ENCODE data around the gene RIMS1.

The RIMS1 gene

DNA sequence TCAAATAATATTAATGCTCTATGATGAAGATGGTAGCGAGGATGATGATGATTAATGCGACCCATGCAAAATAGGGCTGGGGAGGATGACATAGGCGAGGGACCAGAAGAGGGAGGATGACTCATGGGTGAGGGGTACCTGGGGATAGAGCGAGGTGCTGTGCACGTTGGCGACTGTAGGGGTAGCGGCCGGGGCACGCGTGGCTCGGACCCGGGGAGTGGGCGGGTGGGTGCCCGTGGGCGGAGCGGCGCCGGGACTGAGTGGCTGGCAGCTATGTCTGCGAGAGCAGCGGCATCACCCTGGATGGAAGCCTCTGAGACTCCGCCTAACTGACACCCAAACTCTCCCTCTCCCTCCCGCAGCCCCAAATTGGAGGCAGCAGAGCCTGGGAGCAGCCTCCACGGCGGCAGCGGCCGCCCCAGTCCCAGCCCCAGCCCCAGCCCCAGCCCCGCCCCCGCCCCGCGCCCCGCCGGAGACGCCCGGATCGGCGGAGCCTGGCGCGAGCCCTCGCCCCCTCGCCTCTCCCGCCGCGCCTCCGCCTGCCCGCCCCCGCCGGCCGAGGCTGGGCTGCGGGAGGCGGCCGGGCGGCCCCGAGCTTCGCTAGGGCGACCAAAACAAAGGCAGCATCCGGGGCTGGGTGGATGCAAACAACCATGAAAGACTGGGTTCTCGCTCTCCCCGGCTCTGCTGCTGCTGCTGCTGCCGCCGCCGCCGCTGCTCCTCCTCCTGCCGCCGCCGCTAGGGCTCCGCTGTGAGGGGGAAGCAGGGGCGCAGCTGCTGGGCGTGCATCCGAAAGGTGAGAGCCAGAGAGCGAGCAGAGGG, at the start of gene RIMS1:
TSS of gene RIMS1 (plus strand) at position 367 of the 822 bp plus-strand sequence. CDS start 474 bp downstream, outside the sequence.
- DNase-seq = no peak

GRCh38 chr6:71851214-71851613, 35.1 kb upstream of the RIMS1 start:
- no peak for DNase-seq

GRCh38 chr6:71852948-71853347, 33.4 kb upstream of the RIMS1 start:
- DNase-seq = no peak

GRCh38 chr6:71855406-71855805, 30.9 kb upstream of the RIMS1 start:
- DNase-seq = no peak

- no peak for DNase-seq
These were observed 7.3 kb upstream of the RIMS1 start for GRCh38 chr6:71879016-71879415.

- DNase-seq = no peak
These were observed 825 bp downstream of the RIMS1 start for GRCh38 chr6:71887006-71887743.

GRCh38 chr6:71887744-71888230, 1.4 kb downstream of the RIMS1 start:
- DNase-seq = no peak

DNA sequence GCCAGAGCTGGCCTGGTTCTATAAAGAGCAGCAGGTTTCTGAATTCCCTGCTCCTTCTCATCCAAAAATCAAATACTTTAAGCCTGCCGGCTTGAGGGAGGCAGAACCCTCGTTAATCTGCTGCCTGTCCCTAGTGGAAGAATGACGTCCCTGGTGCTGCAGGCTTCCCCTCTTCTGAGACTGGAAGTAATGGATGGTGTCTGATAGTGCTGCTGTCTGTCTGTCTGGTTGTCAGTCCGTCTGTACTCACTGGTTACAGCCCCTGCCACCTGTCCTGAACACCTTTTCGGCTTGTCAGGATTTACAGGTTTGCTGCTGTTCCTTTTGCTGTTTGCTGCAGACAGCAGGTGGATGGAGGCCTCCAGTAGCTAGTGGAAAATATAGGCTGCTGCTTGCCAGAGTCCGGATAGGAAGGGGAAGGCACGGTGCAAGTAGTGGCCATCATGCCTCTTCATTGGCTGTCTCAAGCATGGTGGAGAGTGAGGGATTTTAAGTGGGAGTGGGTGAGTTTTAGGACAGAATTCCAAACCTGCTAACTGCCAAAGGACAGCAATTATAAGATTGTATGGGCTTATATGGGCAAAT, 2.5 kb downstream of the RIMS1 start:
- DNase-seq = no peak

DNA sequence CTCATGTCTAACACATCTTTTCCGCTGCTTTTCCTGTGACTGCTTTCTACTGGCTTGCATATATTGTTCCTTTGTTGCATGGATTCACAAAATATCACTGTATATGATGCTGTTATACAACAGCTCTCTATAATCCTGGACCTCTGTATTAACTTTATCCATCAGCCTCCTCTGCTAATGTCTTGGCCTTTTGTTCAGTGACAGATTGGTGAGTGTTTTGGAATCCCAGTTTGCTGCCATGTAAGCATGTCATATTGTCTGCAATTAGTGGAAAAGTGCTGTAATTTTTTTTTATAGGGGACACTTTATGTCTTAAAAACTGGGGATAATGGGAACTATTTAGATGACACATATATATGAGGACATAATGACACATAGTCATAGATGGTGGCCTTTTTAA, 3.0 kb downstream of the RIMS1 start:
- no peak for DNase-seq

- DNase-seq = no peak
These were observed 6.3 kb downstream of the RIMS1 start for GRCh38 chr6:71892641-71893040.

DNA sequence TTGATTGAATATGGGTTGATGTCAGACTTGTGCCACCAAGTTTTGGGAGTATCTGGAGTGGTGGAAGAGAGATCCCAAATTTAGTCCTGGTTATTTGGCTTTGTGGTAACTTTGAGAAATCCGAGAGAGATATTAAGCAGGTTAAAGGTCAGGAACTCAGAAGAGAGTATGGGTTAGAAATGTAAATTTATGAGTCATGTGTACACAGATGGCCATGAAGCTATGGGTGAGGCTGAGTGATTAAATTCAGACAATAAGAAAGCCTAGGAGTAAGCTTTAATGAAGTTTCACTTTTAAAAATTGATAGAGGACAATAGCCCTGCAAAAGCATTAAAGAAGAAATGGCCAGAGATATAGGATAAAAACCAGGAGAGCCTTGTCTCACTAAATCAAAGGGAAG, 14.3 kb downstream of the RIMS1 start:
- DNase-seq = no peak

DNA sequence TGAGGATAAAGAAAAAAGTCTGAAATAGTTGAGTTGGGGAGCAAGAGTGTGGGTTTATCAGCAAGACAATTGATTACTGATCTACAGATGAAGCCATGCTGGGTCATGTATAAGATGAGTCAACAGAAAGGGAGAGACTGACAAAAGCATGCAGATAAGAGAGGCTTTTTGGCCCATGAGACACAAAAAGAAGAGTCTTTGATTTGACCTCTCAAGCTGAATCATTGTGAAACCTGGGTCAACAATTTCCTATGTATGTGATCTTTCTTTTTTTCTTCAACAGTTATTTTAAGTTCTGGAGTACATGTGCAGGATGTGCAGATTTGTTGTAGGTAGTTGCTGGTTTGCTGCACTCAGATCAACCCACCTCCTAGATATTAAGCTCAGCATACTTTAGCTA, 15.9 kb downstream of the RIMS1 start:
- no peak for DNase-seq

DNA sequence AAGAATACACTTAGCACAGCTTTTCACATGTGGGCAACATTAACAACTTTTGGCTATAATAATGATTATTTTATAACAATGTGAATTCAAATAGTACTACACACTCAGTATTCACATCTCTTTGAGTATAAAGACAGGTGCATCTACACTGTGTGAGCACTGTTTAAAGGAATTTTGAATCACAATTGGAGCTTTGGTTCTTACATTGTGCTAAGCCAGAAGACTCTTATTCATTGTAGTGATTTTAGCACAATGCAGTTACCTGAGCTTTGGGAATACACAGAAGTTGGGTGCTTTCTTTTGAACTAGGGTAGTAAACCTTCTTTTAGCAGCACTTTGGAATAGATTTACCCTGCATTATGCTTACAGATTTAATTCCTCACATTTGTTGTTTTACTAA, 20.5 kb downstream of the RIMS1 start:
- no peak for DNase-seq

GRCh38 chr6:71908162-71908765, 21.9 kb downstream of the RIMS1 start:
- no peak for DNase-seq

GRCh38 chr6:71913444-71914234, 27.3 kb downstream of the RIMS1 start:
- DNase-seq = no peak

DNA sequence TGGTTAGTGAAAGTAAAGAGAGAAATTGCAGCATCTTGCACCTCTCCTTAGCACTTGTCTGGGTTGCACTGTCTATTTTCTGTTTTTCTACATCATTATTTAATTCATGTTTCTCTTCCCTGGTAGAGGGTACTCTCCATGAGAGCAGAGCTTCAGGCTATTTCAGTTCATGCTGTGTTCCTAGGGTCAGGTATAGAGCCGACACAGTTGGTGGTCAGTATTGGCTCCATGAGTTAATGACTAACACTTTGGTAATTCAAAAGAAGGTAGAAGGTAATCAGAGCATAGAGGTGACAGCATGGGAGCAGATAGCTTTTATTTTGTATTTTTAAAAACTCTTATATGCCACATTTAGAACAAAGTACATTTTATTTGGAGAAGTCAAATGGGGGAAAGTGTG, 42.7 kb downstream of the RIMS1 start:
- no peak for DNase-seq

- DNase-seq = no peak
These were observed 47.5 kb downstream of the RIMS1 start for GRCh38 chr6:71933881-71934280.

DNA sequence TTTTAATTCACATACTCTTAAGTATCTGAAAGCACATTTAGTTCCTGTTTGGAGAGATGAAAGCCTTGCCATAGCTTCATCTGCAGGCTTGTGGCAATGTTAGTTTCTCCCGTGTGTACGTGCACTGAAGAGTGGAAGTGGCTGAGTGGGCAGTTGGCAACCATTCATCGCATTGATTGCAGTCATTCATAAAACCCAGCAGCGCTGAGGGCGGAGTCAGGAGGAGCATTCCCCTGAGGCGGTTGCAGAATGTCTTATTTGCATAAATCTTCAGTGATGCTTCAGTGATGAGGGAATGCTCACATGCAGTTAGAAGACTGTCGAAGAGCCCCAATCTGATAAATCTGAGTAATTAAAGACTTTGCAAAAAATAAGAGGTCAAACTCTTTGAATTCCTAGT, 79.1 kb downstream of the RIMS1 start:
- no peak for DNase-seq

- DNase-seq = no peak
These were observed 81.1 kb downstream of the RIMS1 start for GRCh38 chr6:71967436-71967835.

GRCh38 chr6:71977884-71978283, 91.5 kb downstream of the RIMS1 start:
- DNase-seq = no peak

DNA sequence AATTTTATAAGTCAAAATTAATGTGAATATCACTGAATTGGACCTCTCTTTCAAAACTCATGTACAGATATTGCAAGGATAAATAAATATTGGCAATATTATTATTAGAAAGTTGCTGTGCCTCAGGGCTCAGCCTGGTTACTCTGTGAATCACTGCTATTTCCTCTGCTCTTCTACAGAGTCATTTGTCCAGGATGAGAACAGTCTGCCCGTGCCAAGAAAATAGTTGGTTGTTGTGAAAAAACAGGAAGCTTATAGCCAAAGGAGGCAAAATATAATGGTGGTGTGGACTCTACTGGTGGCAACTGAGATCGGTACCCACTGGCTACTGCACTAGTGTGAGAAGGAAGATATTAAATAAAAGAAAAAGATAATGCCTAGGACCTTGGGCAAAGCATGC, 93.6 kb downstream of the RIMS1 start:
- DNase-seq = no peak

DNA sequence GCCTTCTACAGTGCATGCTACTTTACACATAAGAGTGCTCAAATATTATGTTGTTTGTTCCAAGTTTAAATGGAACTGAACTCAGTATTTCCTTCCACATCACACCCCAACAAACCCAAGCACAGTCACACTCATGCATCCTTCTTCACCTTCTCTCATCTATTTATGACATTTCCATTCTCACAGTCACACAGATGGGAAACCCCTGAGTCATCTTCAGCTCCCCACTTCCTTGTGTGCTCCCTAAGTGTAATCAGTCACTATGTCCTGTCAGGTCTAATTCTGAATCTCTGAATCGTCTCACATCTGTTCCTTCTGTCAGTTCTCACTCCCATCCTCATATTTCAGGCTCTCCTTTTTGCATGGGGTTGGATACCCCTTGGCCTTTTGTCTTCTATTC, 96.0 kb downstream of the RIMS1 start:
- DNase-seq = no peak

DNA sequence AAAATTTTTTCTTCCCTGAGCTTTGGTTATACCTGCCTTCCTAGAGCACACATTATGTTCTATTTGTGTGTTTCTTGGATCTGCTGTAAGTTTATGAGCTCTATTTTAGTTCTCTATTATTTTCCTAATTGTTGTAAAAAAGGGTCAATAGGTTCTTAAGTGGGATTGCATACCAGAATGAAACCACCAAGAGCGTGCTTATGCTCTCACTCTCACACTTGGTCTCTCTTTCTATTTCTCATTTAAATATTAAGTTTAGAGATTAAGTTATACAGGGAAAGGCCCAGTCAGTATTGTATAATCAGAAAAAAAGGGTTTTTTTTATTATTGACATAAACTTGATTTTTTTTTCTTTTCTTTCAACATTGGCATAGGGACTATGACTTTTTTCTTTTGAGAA, 96.8 kb downstream of the RIMS1 start:
- DNase-seq = no peak
